ENCODE measurements around the gene SP3.

- no peak for TF ChIP-seq REST (IDR thresholded peaks at IDR 0.05; ENCODE audit: insufficient read depth in 1 of 2, low read depth in 2 of 2, low read length in 1 of 2)
- TF ChIP-seq CTCF (IDR thresholded peaks at IDR 0.05), result no peak
- no peak for TF ChIP-seq POLR2AphosphoS5 (IDR thresholded peaks at IDR 0.05; ENCODE audit: low read depth, low read length)
- TF ChIP-seq TCF7L2 (IDR thresholded peaks at IDR 0.05; ENCODE audit: low read depth, low read length), result no peak
- no peak for TF ChIP-seq SIN3A (IDR thresholded peaks at IDR 0.05; ENCODE audit: borderline replicate concordance, insufficient read depth, low read depth, low read length)
Observed at GRCh38 chr2:173966274-173967098, 1.3 kb upstream of the SP3 start.

All from Panc1 (cell line).